Breast epithelium (tissue), 4 donors: Measurements from ENCODE around the gene SIGMAR1. TPM values are rescaled to one million over a fixed set of nuclear protein-coding genes. Genes with fewer than 3 reads are reported as not detected.
A peak's percentile ranks its signal among the peaks of the same experiment; 100 is the strongest.

Experiments used
- DNase-seq, 2 donors: peaks; one replicate each; pipeline ENCODE4 v3.0.0-alpha.2; 2019; ENCODE audit warnings: low spot score in 2 of 2
- H3K27ac ChIP-seq, 2 donors: fragments of 200-600 bp; sonication (generic) in 1 of 2; one replicate each; pipeline ENCODE4 v1.5.1; 2016 to 2019; ENCODE audit warnings: mild to moderate bottlenecking in 1 of 2
- H3K27me3 ChIP-seq, 2 donors: fragments of 200-600 bp; sonication (generic) in 1 of 2; one replicate each; pipeline versions ENCODE4 v1.5.1 to v1.6.0; 2017 to 2019; ENCODE audit warnings: control low read depth in 1 of 2, mild to moderate bottlenecking in 1 of 2
- H3K36me3 ChIP-seq: fragments of 200-600 bp; one replicate; pipeline ENCODE4 v1.5.1; 2019
- H3K4me1 ChIP-seq, 2 donors: fragments of 200-600 bp; sonication (generic); one replicate each; pipeline ENCODE4 v1.5.1; 2016 to 2019; ENCODE audit warnings: control low read depth in 1 of 2
- H3K4me3 ChIP-seq, 3 donors: fragments of 200-600 bp; sonication (generic); 1 replicate in 2 of 3; 2 replicates in 1 of 3; pipeline ENCODE4 v1.5.1; 2016 to 2019; ENCODE audit warnings: mild to moderate bottlenecking in 3 of 3, moderate library complexity in 2 of 3
- H3K9me3 ChIP-seq, 2 donors: fragments of 200-600 bp; sonication (generic) in 1 of 2; one replicate each; pipeline ENCODE4 v1.5.1; 2016 to 2019; ENCODE audit warnings: control low read depth in 1 of 2
- CTCF ChIP-seq, 3 donors: fragments of 450-650 bp; IDR thresholded peaks; one replicate each; pipeline ENCODE4 v1.5.1; 2016 to 2017; ENCODE audit warnings: antibody characterized with exemption in 3 of 3, mild to moderate bottlenecking in 3 of 3, moderate library complexity in 3 of 3
- POLR2A ChIP-seq: fragments of 450-650 bp; IDR thresholded peaks from one replicate; pipeline ENCODE4 v1.6.1; 2016; ENCODE audit warnings: antibody characterized with exemption, mild to moderate bottlenecking, moderate library complexity
- POLR2AphosphoS5 ChIP-seq, 3 donors: sonication (generic); formaldehyde crosslinking; IDR thresholded peaks; one replicate each; pipeline ENCODE4 v1.6.1; 2017; ENCODE audit warnings: antibody characterized with exemption in 3 of 3
- intact Hi-C: fragments of 100-400 bp; cut with DNase I; formaldehyde crosslinking; loops from one replicate; pipeline ENCODE4 v1.15.1; 2023; ENCODE audit warnings: low total_unique reads
- total RNA-seq, 3 donors: library from RNA; depleted of rRNA; stranded (reverse); fragments of >200 nt; gene quantifications; one replicate each; pipeline ENCODE4 v1.1.0, GENCODE V29; 2016

SIGMAR1 gene
- total RNA-seq, 3 donors from 2014 or later, result 62.6 to 84.8 (median 70.8) TPM

GRCh38 chr9:34620061-34620994, 17.3 kb downstream of the SIGMAR1 start, which contains the start of gene DCTN3:
DCTN3 (minus strand) TSS chr9:34620495; CDS start chr9:34620464, 31 bp downstream.
- intact Hi-C loops, result no loop called here
- DNase-seq, result peak; percentile 91 to 94
- Histone ChIP-seq H3K27me3 (peaks cover 0 to 26% of the 10 kb centered on the region in 2 donors), H3K27ac (peak within 1 kb of the TSS; percentile 45 to 67), H3K9me3 (no peaks in the 10 kb centered on the region), H3K4me3 (peak within 1 kb of the TSS; percentile 76 to 84 (median 76)), H3K36me3 (peaks cover 11% of the 10 kb centered on the region), H3K4me1 (peaks cover 0 to 8% of the 10 kb centered on the region in 2 donors)
- TF ChIP-seq CTCF (IDR thresholded peaks at IDR 0.05) (no peak), POLR2AphosphoS5 (IDR thresholded peaks at IDR 0.05) (peak; percentile 22 to 60 (median 25))

GRCh38 chr9:34615132-34615531, 22.5 kb downstream of the SIGMAR1 start:
- Histone ChIP-seq H3K4me1 (peaks cover 5 to 8% of the 10 kb centered on the region in 2 donors), H3K36me3 (peaks cover 11% of the 10 kb centered on the region), H3K9me3 (no peaks in the 10 kb centered on the region), H3K27ac (no peak overlapping the region), H3K4me3 (no peak overlapping the region), H3K27me3 (no peaks in the 10 kb centered on the region)
- TF ChIP-seq POLR2A (no peak), CTCF (IDR thresholded peaks at IDR 0.05) (no peak), POLR2AphosphoS5 (IDR thresholded peaks at IDR 0.05) (no peak)
- DNase-seq, result no peak
- intact Hi-C loops, result no loop called here

DNA sequence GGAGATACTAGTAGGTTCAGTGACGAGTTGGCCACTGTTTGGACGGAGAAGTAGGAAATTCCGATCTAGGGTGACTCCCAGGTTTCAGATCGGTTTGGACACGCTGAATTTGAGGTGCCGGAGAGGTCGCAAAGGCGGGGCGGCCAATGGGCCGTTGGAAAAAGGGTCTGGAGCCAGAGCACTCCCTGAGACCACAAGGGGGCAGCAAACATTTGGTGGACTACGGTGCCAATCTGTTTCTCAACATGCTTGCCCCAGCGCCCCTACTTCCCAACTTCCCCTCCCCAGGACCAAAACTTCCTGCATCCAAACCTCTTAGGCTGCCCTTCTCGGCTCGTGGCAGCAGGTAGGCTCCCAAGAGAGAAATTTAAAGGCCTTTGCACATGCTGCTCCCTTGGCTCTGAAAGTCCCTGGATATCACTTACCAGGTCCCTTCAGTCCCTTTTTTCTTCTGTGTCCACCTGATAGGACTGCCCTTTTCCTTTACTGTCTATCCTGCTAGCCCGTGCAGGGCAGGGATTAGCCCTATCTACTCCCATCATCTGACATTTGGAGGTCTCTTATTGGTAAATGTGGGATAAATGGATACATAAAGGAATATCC, 24.7 kb downstream of the SIGMAR1 start:
- peak overlapping the region; percentile 62 to 92 (median 71) for H3K4me3 ChIP-seq
- DNase-seq, result peak; percentile 73 to 78
- no peaks in the 10 kb centered on the region for H3K9me3 ChIP-seq
- peak overlapping the region; percentile 92 to 96 for H3K27ac ChIP-seq
- H3K36me3 ChIP-seq, result peaks cover 4% of the 10 kb centered on the region
- intact Hi-C loops, result no loop called here
- TF ChIP-seq POLR2A (no peak), POLR2AphosphoS5 (IDR thresholded peaks at IDR 0.05) (peak in 2 of 3 donors; percentile 9 to 24), CTCF (IDR thresholded peaks at IDR 0.05) (peak; percentile 51 to 80 (median 68))
- H3K4me1 ChIP-seq, result peaks cover 0 to 5% of the 10 kb centered on the region in 2 donors
- no peaks in the 10 kb centered on the region for H3K27me3 ChIP-seq

DNA sequence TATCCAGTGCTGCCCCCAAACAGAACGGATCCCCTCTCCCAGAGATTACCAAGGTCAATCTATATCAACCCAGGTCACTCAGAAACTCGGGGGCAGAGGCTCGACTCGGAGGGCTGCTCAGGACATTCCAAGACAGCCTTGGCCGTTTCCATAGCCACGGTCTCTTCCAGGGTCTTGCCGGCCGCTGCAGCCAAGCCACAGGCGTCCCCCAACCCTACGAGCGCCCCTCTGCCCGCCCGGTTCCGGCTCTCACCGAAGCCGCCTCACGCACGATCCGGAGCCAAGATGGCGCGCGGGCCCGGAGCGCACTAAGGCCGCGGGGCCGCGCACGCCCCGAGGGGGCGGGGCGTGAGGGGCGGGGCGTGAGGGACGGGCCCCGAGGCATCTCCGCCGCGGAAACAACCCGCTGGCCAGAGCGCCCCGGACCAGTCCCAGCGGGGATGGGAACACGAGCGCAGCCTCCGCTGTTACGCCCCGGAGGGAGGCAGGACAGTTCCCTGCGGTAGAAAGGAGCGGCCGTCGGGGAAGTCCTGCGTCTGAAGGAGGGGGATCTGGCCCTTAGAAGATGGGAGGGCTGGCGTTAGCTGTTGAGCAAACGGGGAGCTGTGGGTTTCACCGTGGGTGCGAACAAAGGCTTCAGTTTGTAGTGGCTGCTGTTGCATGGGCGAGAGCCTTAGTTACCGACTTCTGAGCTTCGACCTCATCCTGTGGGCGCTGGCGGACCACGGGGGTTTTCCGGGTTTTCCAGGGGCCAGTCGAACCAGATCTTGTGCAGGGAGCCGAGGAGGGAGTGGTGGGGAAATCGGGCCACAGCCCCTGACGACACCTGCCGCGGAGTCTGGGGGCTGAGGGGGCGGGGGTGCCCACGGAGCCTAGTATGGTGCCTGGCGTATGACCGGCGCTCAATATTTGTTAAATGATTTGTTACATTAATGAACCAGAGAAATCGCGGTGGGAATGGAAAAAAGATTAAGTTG, 25.5 kb downstream of the SIGMAR1 start, which contains the start of gene RPP25L:
Gene RPP25L, minus strand, starts transcription at position 287 of the 977 bp plus-strand sequence. CDS start 801 bp downstream, outside the sequence.
- peak within 1 kb of the TSS; percentile 92 to 96 for H3K27ac ChIP-seq
- H3K4me1 ChIP-seq, result peaks cover 0 to 5% of the 10 kb centered on the region in 2 donors
- no peaks in the 10 kb centered on the region for H3K36me3 ChIP-seq
- no peaks in the 10 kb centered on the region for H3K27me3 ChIP-seq
- H3K9me3 ChIP-seq, result no peaks in the 10 kb centered on the region
- peak; percentile 53 for TF ChIP-seq POLR2A
- TF ChIP-seq CTCF (IDR thresholded peaks at IDR 0.05), result no peak
- peak; percentile 7 to 88 (median 72) for TF ChIP-seq POLR2AphosphoS5 (IDR thresholded peaks at IDR 0.05)
- peak within 1 kb of the TSS; percentile 62 to 92 (median 71) for H3K4me3 ChIP-seq
- peak; percentile 67 for DNase-seq
- intact Hi-C loops, result no loop called here
